SK-N-SH (cell line): ENCODE measurements around the gene DMRTB1. TPM values are rescaled to one million over a fixed set of nuclear protein-coding genes. Genes with fewer than 3 reads are reported as not detected.
A peak's percentile ranks its signal among the peaks of the same experiment; 100 is the strongest.

ENCODE experiments used
- CTCF ChIA-PET: fragments of 300-600, 350-600 bp; formaldehyde crosslinking; extraction: SDS; loops from one replicate; lab custom pipeline; 2021; lab: Yijun Ruan, JAX
- POLR2A ChIA-PET: fragments of 350-600 bp; sonication (Branson Sonifier 250); formaldehyde crosslinking; extraction: SDS; loops from one replicate; lab custom pipeline; 2020; ENCODE audit warnings: antibody characterized with exemption, inconsistent platforms; lab: Yijun Ruan, JAX
- DNase-seq: peaks from one replicate; pipeline ENCODE4 v3.0.0; 2012
- H2AFZ ChIP-seq: fragments of 200-600 bp; sonication (generic); 2 replicates; pipeline ENCODE4 v1.8.1; 2016; ENCODE audit warnings: antibody characterized with exemption, mild to moderate bottlenecking, low read depth
- H3F3A ChIP-seq: fragments of 200-600 bp; sonication (generic); replicated peaks from 2 replicates; pipeline ENCODE3; 2016; ENCODE audit warnings: antibody characterized with exemption, mild to moderate bottlenecking; ENCODE audit not compliant: insufficient read depth
- H3K27ac ChIP-seq, 2 experiments: fragments of 200-500 bp in 1 of 2; fragments of 200-600 bp in 1 of 2; sonication (Bioruptor generic) in 1 of 2; sonication (generic), shearing (Covaris generic) in 1 of 2; 2 replicates each; pipeline versions ENCODE4 v1.5.1 to v1.6.1; 2014 to 2016; ENCODE audit warnings: low read depth in 2 of 2, inconsistent platforms in 1 of 2, low read length in 1 of 2, mild to moderate bottlenecking in 1 of 2, mixed read lengths in 1 of 2
- H3K27me3 ChIP-seq: fragments of 200-600 bp; sonication (generic), shearing (Covaris generic); 2 replicates; pipeline ENCODE4 v1.6.1; 2016; ENCODE audit warnings: mixed run types; ENCODE audit not compliant: insufficient read depth
- H3K36me3 ChIP-seq, 2 experiments: fragments of 200-500 bp in 1 of 2; fragments of 200-600 bp in 1 of 2; sonication (Bioruptor generic) in 1 of 2; sonication (generic) in 1 of 2; replicated peaks in 1 of 2; 2 replicates each; pipeline versions ENCODE3 to v1.5.1; 2014 to 2016; ENCODE audit warnings: low read length in 1 of 2, mild to moderate bottlenecking in 1 of 2; ENCODE audit not compliant: insufficient read depth in 2 of 2, control insufficient read depth in 1 of 2
- H3K4me1 ChIP-seq, 2 experiments: fragments of 200-500 bp in 1 of 2; fragments of 200-600 bp in 1 of 2; sonication (Bioruptor generic) in 1 of 2; sonication (generic), shearing (Covaris generic) in 1 of 2; 2 replicates each; pipeline versions ENCODE4 v1.5.1 to v1.6.1; 2014 to 2016; ENCODE audit warnings: low read depth in 1 of 2, low read length in 1 of 2, mixed run types in 1 of 2; ENCODE audit not compliant: insufficient read depth in 2 of 2, control insufficient read depth in 1 of 2
- H3K4me2 ChIP-seq: fragments of 200-600 bp; sonication (generic), shearing (Covaris generic); 2 replicates; pipeline ENCODE4 v1.6.1; 2017; ENCODE audit warnings: mixed run types
- H3K4me3 ChIP-seq, 2 experiments: fragments of 200-500 bp in 1 of 2; fragments of 200-600 bp in 1 of 2; sonication (Bioruptor generic) in 1 of 2; sonication (generic), shearing (Covaris generic) in 1 of 2; 2 replicates each; pipeline versions ENCODE4 v1.5.1 to v1.8.1; 2014 to 2016; ENCODE audit warnings: low read depth in 2 of 2, inconsistent platforms in 1 of 2, low read length in 1 of 2, mild to moderate bottlenecking in 1 of 2, mixed read lengths in 1 of 2, moderate library complexity in 1 of 2
- H3K79me2 ChIP-seq: fragments of 200-600 bp; sonication (generic); 2 replicates; pipeline ENCODE4 v1.8.1; 2017; ENCODE audit warnings: mild to moderate bottlenecking; ENCODE audit not compliant: insufficient read depth
- H3K9ac ChIP-seq: fragments of 200-600 bp; sonication (generic); 2 replicates; pipeline ENCODE4 v1.6.1; 2017; ENCODE audit warnings: mixed run types
- H3K9me2 ChIP-seq: fragments of 200-600 bp; sonication (generic); 2 replicates; pipeline ENCODE4 v1.6.1; 2017; ENCODE audit warnings: mixed run types
- H3K9me3 ChIP-seq: fragments of 200-600 bp; sonication (generic); 2 replicates; pipeline ENCODE4 v1.6.1; 2017; ENCODE audit warnings: mixed run types, mild to moderate bottlenecking, moderate library complexity
- H4K20me1 ChIP-seq: fragments of 200-600 bp; sonication (generic); 2 replicates; pipeline ENCODE4 v1.6.1; 2017; ENCODE audit warnings: mild to moderate bottlenecking, mixed run types; ENCODE audit not compliant: insufficient read depth
- ELF1 ChIP-seq: IDR thresholded peaks from 2 replicates; pipeline ENCODE4 v1.4.0; 2012
- EP300 ChIP-seq, 2 experiments: IDR thresholded peaks; 2 replicates each; pipeline versions ENCODE4 v1.4.0 to v1.6.1; 2012; ENCODE audit warnings: borderline replicate concordance in 1 of 2, low read depth in 1 of 2, low read length in 1 of 2
- FOSL2 ChIP-seq: IDR thresholded peaks from 2 replicates; pipeline ENCODE4 v1.4.0; 2012; ENCODE audit warnings: low read depth, mild to moderate bottlenecking, moderate library complexity, borderline replicate concordance
- FOXM1 ChIP-seq: IDR thresholded peaks from 2 replicates; pipeline ENCODE4 v1.4.0; 2012; ENCODE audit warnings: low read depth, mild to moderate bottlenecking
- GABPA ChIP-seq: IDR thresholded peaks from 2 replicates; pipeline ENCODE4 v1.4.0; 2012; ENCODE audit warnings: low read depth, mild to moderate bottlenecking
- JUND ChIP-seq: IDR thresholded peaks from 2 replicates; pipeline ENCODE4 v1.4.0; 2012
- MAX ChIP-seq: IDR thresholded peaks from 2 replicates; pipeline ENCODE4 v1.4.0; 2012; ENCODE audit warnings: low read depth
- MEF2A ChIP-seq: IDR thresholded peaks from 2 replicates; pipeline ENCODE4 v1.4.0; 2012; ENCODE audit warnings: low read depth, borderline replicate concordance
- MXI1 ChIP-seq: IDR thresholded peaks from 2 replicates; pipeline ENCODE4 v1.6.1; 2012; ENCODE audit warnings: mild to moderate bottlenecking, low read depth, low read length, improper control_type of control experiment
- NFIC ChIP-seq: IDR thresholded peaks from 2 replicates; pipeline ENCODE4 v1.4.0; 2012; ENCODE audit warnings: borderline replicate concordance
- NRF1 ChIP-seq: IDR thresholded peaks from 2 replicates; pipeline ENCODE4 v1.6.1; 2012; ENCODE audit warnings: low read depth, mild to moderate bottlenecking, low read length
- PBX3 ChIP-seq: IDR thresholded peaks from 2 replicates; pipeline ENCODE4; 2012
- POLR2AphosphoS5 ChIP-seq: IDR thresholded peaks from 2 replicates; pipeline ENCODE4 v1.6.1; 2012; ENCODE audit warnings: low read depth, low read length
- RCOR1 ChIP-seq: fragments of 150-350 bp; IDR thresholded peaks from 2 replicates; pipeline ENCODE4 v1.6.1; 2017; ENCODE audit warnings: antibody characterized with exemption, low read length
- REST ChIP-seq: IDR thresholded peaks from 2 replicates; pipeline ENCODE4 v1.6.1; 2012; ENCODE audit warnings: mild to moderate bottlenecking, low read depth, low read length, moderate library complexity
- RFX5 ChIP-seq: IDR thresholded peaks from 2 replicates; pipeline ENCODE4 v1.6.1; 2012; ENCODE audit warnings: mild to moderate bottlenecking, improper control_type of control experiment, low read length
- RXRA ChIP-seq: IDR thresholded peaks from 2 replicates; pipeline ENCODE4 v1.4.0; 2012; ENCODE audit warnings: low read depth, mild to moderate bottlenecking, borderline replicate concordance
- SIN3A ChIP-seq: IDR thresholded peaks from 2 replicates; pipeline ENCODE4 v1.6.1; 2012; ENCODE audit warnings: low read depth, mild to moderate bottlenecking, low read length, moderate library complexity, borderline replicate concordance
- TAF1 ChIP-seq: IDR thresholded peaks from 2 replicates; pipeline ENCODE4 v1.6.1; 2012; ENCODE audit warnings: low read depth, mild to moderate bottlenecking, low read length, moderate library complexity, borderline replicate concordance
- TEAD4 ChIP-seq: IDR thresholded peaks from 2 replicates; pipeline ENCODE4 v1.4.0; 2012; ENCODE audit warnings: mild to moderate bottlenecking, borderline replicate concordance; ENCODE audit not compliant: insufficient read depth
- USF1 ChIP-seq: IDR thresholded peaks from 2 replicates; pipeline ENCODE4 v1.4.0; 2012; ENCODE audit warnings: low read depth, borderline replicate concordance
- YY1 ChIP-seq: IDR thresholded peaks from 2 replicates; pipeline ENCODE4 v1.4.0; 2012; ENCODE audit warnings: low read depth, mild to moderate bottlenecking
- WGBS: methylation state at CpG from one replicate; pipeline ENCODE4 v1.1.6; 2017; ENCODE audit warnings: low lambda C conversion rate; 5-methylcytosine and 5-hydroxymethylcytosine counted together
- polyA plus RNA-seq, 3 experiments: library from polyadenylated mRNA; depleted of rRNA; stranded (reverse); fragments of >200 nt; gene quantifications; 2 replicates each; pipeline ENCODE4 v1.2.3, GENCODE V29; 2012

DMRTB1 gene
- polyA plus RNA-seq, 1 of the 3 experiments (the other 2 are of a cell fraction): not detected

- ChIA-PET CTCF (interaction anchor here (0.8 to 4.3 kb wide), 6 partner anchors 10 to 64 kb away, joined by 3 to 33 read pairs (median 3); no protein-coding TSS in a partner anchor), POLR2A (interaction anchor here (1.5 kb wide), 1 partner anchor 14 kb away, joined by 7 read pairs; no protein-coding TSS in a partner anchor)
- Histone ChIP-seq H3K27me3 (no peaks in the 10 kb centered on the region), H4K20me1 (no peaks in the 10 kb centered on the region; the same call in 1 of the 2 replicates), H3K36me3 (no peaks in the 10 kb centered on the region), H3K9me3 (no peaks in the 10 kb centered on the region), H3K79me2 (no peaks in the 10 kb centered on the region), H3K4me3 (no peak overlapping the region), H3K27ac (peak overlapping the region; percentile 76 to 97), H3K9ac (no peak overlapping the region), H3F3A (peaks cover 23% of the 10 kb centered on the region), H3K4me2 (peak overlapping the region; percentile 58; the same call in 1 of the 2 replicates)
- no peak for DNase-seq
- 87% methylated on average over 17 of the region's 22 CpGs for WGBS
- TF ChIP-seq PBX3 (no peak), GABPA (no peak), NFIC (no peak), MAX (no peak), SIN3A (no peak), EP300 (IDR thresholded peaks at IDR 0.05; ENCODE audit: borderline replicate concordance in 1 of 2, low read depth in 1 of 2, low read length in 1 of 2) (no peak)
- TF ChIP-seq, all 33 proteins: peak for 0
- Histone ChIP-seq H3K9me2 (no peaks in the 10 kb centered on the region), H2AFZ (no peak overlapping the region), H3K4me1 (peaks cover 16 to 73% of the 10 kb centered on the region in 2 experiments; a peak in 3 of 4 replicates)
These were observed 53.9 kb downstream of the DMRTB1 start for GRCh38 chr1:53512807-53513755.

GRCh38 chr1:53513846-53514245, 54.6 kb downstream of the DMRTB1 start:
- H3K9ac ChIP-seq: no peak overlapping the region
- DNase-seq: no peak
- no peak overlapping the region for H2AFZ ChIP-seq
- H3K27me3 ChIP-seq: no peaks in the 10 kb centered on the region
- POLR2A ChIA-PET: no interaction called here
- 100% methylated on average over 1 of the region's 7 CpGs for WGBS
- TF ChIP-seq USF1: no peak
- no peak for TF ChIP-seq REST
- TF ChIP-seq SIN3A: no peak
- no peak for TF ChIP-seq JUND
- no peak for TF ChIP-seq FOXM1
- TF ChIP-seq TEAD4: no peak
- TF ChIP-seq MXI1: no peak
- no peak for TF ChIP-seq RXRA
- TF ChIP-seq MAX: no peak
- no peak for TF ChIP-seq POLR2AphosphoS5
- no peak for TF ChIP-seq MEF2A
- TF ChIP-seq NRF1: no peak
- no peak for TF ChIP-seq FOSL2
- TF ChIP-seq TAF1: no peak
- no peak for TF ChIP-seq YY1
- TF ChIP-seq ELF1: no peak
- TF ChIP-seq RCOR1: no peak
- no peak for TF ChIP-seq RFX5
- H3K79me2 ChIP-seq: no peaks in the 10 kb centered on the region
- CTCF ChIA-PET: no interaction called here
- H3K9me3 ChIP-seq: no peaks in the 10 kb centered on the region
- H3K27ac ChIP-seq: no peak overlapping the region; a peak in 1 of 4 replicates
- H3K4me1 ChIP-seq: peaks cover 16 to 80% of the 10 kb centered on the region in 2 experiments; a peak in 3 of 4 replicates
- no peaks in the 10 kb centered on the region; the same call in 1 of the 2 replicates for H4K20me1 ChIP-seq
- no peaks in the 10 kb centered on the region for H3K9me2 ChIP-seq
- no peaks in the 10 kb centered on the region for H3K36me3 ChIP-seq
- H3F3A ChIP-seq: peaks cover 23% of the 10 kb centered on the region
- H3K4me3 ChIP-seq: no peak overlapping the region
- no peak overlapping the region for H3K4me2 ChIP-seq
